SK-N-SH (cell line): ENCODE measurements around the gene DSC3. TPM values are rescaled to one million over a fixed set of nuclear protein-coding genes. Genes with fewer than 3 reads are reported as not detected.

ENCODE experiments used
- CTCF ChIA-PET: fragments of 300-600, 350-600 bp; formaldehyde crosslinking; extraction: SDS; loops from one replicate; lab custom pipeline; 2021; lab: Yijun Ruan, JAX
- POLR2A ChIA-PET: fragments of 350-600 bp; sonication (Branson Sonifier 250); formaldehyde crosslinking; extraction: SDS; loops from one replicate; lab custom pipeline; 2020; ENCODE audit warnings: antibody characterized with exemption, inconsistent platforms; lab: Yijun Ruan, JAX
- DNase-seq: peaks from one replicate; pipeline ENCODE4 v3.0.0; 2012
- H2AFZ ChIP-seq: fragments of 200-600 bp; sonication (generic); 2 replicates; pipeline ENCODE4 v1.8.1; 2016; ENCODE audit warnings: antibody characterized with exemption, mild to moderate bottlenecking, low read depth
- H3F3A ChIP-seq: fragments of 200-600 bp; sonication (generic); replicated peaks from 2 replicates; pipeline ENCODE3; 2016; ENCODE audit warnings: antibody characterized with exemption, mild to moderate bottlenecking; ENCODE audit not compliant: insufficient read depth
- H3K27ac ChIP-seq, 2 experiments: fragments of 200-500 bp in 1 of 2; fragments of 200-600 bp in 1 of 2; sonication (Bioruptor generic) in 1 of 2; sonication (generic), shearing (Covaris generic) in 1 of 2; 2 replicates each; pipeline versions ENCODE4 v1.5.1 to v1.6.1; 2014 to 2016; ENCODE audit warnings: low read depth in 2 of 2, inconsistent platforms in 1 of 2, low read length in 1 of 2, mild to moderate bottlenecking in 1 of 2, mixed read lengths in 1 of 2
- H3K27me3 ChIP-seq: fragments of 200-600 bp; sonication (generic), shearing (Covaris generic); 2 replicates; pipeline ENCODE4 v1.6.1; 2016; ENCODE audit warnings: mixed run types; ENCODE audit not compliant: insufficient read depth
- H3K36me3 ChIP-seq, 2 experiments: fragments of 200-500 bp in 1 of 2; fragments of 200-600 bp in 1 of 2; sonication (Bioruptor generic) in 1 of 2; sonication (generic) in 1 of 2; replicated peaks in 1 of 2; 2 replicates each; pipeline versions ENCODE3 to v1.5.1; 2014 to 2016; ENCODE audit warnings: low read length in 1 of 2, mild to moderate bottlenecking in 1 of 2; ENCODE audit not compliant: insufficient read depth in 2 of 2, control insufficient read depth in 1 of 2
- H3K4me1 ChIP-seq, 2 experiments: fragments of 200-500 bp in 1 of 2; fragments of 200-600 bp in 1 of 2; sonication (Bioruptor generic) in 1 of 2; sonication (generic), shearing (Covaris generic) in 1 of 2; 2 replicates each; pipeline versions ENCODE4 v1.5.1 to v1.6.1; 2014 to 2016; ENCODE audit warnings: low read depth in 1 of 2, low read length in 1 of 2, mixed run types in 1 of 2; ENCODE audit not compliant: insufficient read depth in 2 of 2, control insufficient read depth in 1 of 2
- H3K4me2 ChIP-seq: fragments of 200-600 bp; sonication (generic), shearing (Covaris generic); 2 replicates; pipeline ENCODE4 v1.6.1; 2017; ENCODE audit warnings: mixed run types
- H3K4me3 ChIP-seq, 2 experiments: fragments of 200-500 bp in 1 of 2; fragments of 200-600 bp in 1 of 2; sonication (Bioruptor generic) in 1 of 2; sonication (generic), shearing (Covaris generic) in 1 of 2; 2 replicates each; pipeline versions ENCODE4 v1.5.1 to v1.8.1; 2014 to 2016; ENCODE audit warnings: low read depth in 2 of 2, inconsistent platforms in 1 of 2, low read length in 1 of 2, mild to moderate bottlenecking in 1 of 2, mixed read lengths in 1 of 2, moderate library complexity in 1 of 2
- H3K79me2 ChIP-seq: fragments of 200-600 bp; sonication (generic); 2 replicates; pipeline ENCODE4 v1.8.1; 2017; ENCODE audit warnings: mild to moderate bottlenecking; ENCODE audit not compliant: insufficient read depth
- H3K9ac ChIP-seq: fragments of 200-600 bp; sonication (generic); 2 replicates; pipeline ENCODE4 v1.6.1; 2017; ENCODE audit warnings: mixed run types
- H3K9me2 ChIP-seq: fragments of 200-600 bp; sonication (generic); 2 replicates; pipeline ENCODE4 v1.6.1; 2017; ENCODE audit warnings: mixed run types
- H3K9me3 ChIP-seq: fragments of 200-600 bp; sonication (generic); 2 replicates; pipeline ENCODE4 v1.6.1; 2017; ENCODE audit warnings: mixed run types, mild to moderate bottlenecking, moderate library complexity
- H4K20me1 ChIP-seq: fragments of 200-600 bp; sonication (generic); 2 replicates; pipeline ENCODE4 v1.6.1; 2017; ENCODE audit warnings: mild to moderate bottlenecking, mixed run types; ENCODE audit not compliant: insufficient read depth
- CHD2 ChIP-seq: fragments of 150-350 bp; IDR thresholded peaks from 2 replicates; pipeline ENCODE4 v1.6.1; 2018; ENCODE audit warnings: low read length; ENCODE audit not compliant: partially characterized antibody
- ELF1 ChIP-seq: IDR thresholded peaks from 2 replicates; pipeline ENCODE4 v1.4.0; 2012
- EZH2phosphoT487 ChIP-seq: fragments of 200-600 bp; sonication (generic); IDR thresholded peaks from 2 replicates; pipeline ENCODE4 v1.6.1; 2017; ENCODE audit warnings: low read depth, mixed run types, mild to moderate bottlenecking, antibody characterized with exemption, moderate library complexity, borderline replicate concordance
- FOSL2 ChIP-seq: IDR thresholded peaks from 2 replicates; pipeline ENCODE4 v1.4.0; 2012; ENCODE audit warnings: low read depth, mild to moderate bottlenecking, moderate library complexity, borderline replicate concordance
- FOXM1 ChIP-seq: IDR thresholded peaks from 2 replicates; pipeline ENCODE4 v1.4.0; 2012; ENCODE audit warnings: low read depth, mild to moderate bottlenecking
- GABPA ChIP-seq: IDR thresholded peaks from 2 replicates; pipeline ENCODE4 v1.4.0; 2012; ENCODE audit warnings: low read depth, mild to moderate bottlenecking
- JUND ChIP-seq: IDR thresholded peaks from 2 replicates; pipeline ENCODE4 v1.4.0; 2012
- MEF2A ChIP-seq: IDR thresholded peaks from 2 replicates; pipeline ENCODE4 v1.4.0; 2012; ENCODE audit warnings: low read depth, borderline replicate concordance
- RAD21 ChIP-seq: IDR thresholded peaks from 2 replicates; pipeline ENCODE4 v1.6.1; 2012; ENCODE audit warnings: mild to moderate bottlenecking, low read length
- RXRA ChIP-seq: IDR thresholded peaks from 2 replicates; pipeline ENCODE4 v1.4.0; 2012; ENCODE audit warnings: low read depth, mild to moderate bottlenecking, borderline replicate concordance
- SIN3A ChIP-seq: IDR thresholded peaks from 2 replicates; pipeline ENCODE4 v1.6.1; 2012; ENCODE audit warnings: low read depth, mild to moderate bottlenecking, low read length, moderate library complexity, borderline replicate concordance
- SMC3 ChIP-seq: IDR thresholded peaks from 2 replicates; pipeline ENCODE4 v1.6.1; 2012; ENCODE audit warnings: low read depth, low read length, improper control_type of control experiment
- WGBS: methylation state at CpG from one replicate; pipeline ENCODE4 v1.1.6; 2017; ENCODE audit warnings: low lambda C conversion rate; 5-methylcytosine and 5-hydroxymethylcytosine counted together
- polyA plus RNA-seq, 3 experiments: library from polyadenylated mRNA; depleted of rRNA; stranded (reverse); fragments of >200 nt; gene quantifications; 2 replicates each; pipeline ENCODE4 v1.2.3, GENCODE V29; 2012
- TF ChIP-seq, protein P1 (sequence below): fragments of 150-350 bp; IDR thresholded peaks from 2 replicates; pipeline ENCODE4 v1.6.1; 2017; ENCODE audit warnings: antibody characterized with exemption, low read length, low read depth, borderline replicate concordance
- TF ChIP-seq, protein P2 (sequence below): IDR thresholded peaks from 2 replicates; pipeline ENCODE4 v1.4.0; 2012; ENCODE audit warnings: low read depth, borderline replicate concordance
- TF ChIP-seq, protein P3 (sequence below): IDR thresholded peaks from 2 replicates; pipeline ENCODE4 v1.6.1; 2012; ENCODE audit warnings: mild to moderate bottlenecking, low read depth, low read length, moderate library complexity
- TF ChIP-seq, protein P4 (sequence below): fragments of 200-600 bp; sonication (generic); IDR thresholded peaks from 2 replicates; pipeline ENCODE4 v1.6.1; 2017; ENCODE audit warnings: antibody characterized with exemption, mild to moderate bottlenecking, moderate library complexity

DSC3 gene
- polyA plus RNA-seq, 1 of the 3 experiments (the other 2 are of a cell fraction), result not detected

DNA sequence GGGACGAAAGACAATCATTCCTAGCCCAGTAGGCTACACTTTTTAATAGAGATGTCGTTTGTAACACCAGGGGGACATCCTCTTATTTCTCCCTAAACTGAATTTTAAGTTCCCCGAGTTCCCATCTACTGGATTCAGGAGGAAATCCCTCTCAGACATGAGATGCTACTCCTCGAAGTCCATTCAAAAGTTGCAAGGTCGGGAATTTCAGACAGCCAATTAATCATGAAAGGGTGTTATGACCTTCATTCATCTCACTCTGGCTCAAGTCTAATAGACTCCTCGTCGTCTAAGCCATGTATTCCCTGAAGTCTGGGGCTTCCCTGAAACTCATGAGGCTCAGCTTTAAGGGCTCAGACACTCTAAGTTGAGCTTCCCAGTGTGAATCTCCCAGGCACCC lies 1.2 kb upstream of the DSC3 start:
- Histone ChIP-seq H3K9me2 (no peaks in the 10 kb centered on the region), H3K27me3 (peaks cover 35% of the 10 kb centered on the region), H3K9me3 (no peaks in the 10 kb centered on the region), H3K4me3 (no peak overlapping the region), H3K79me2 (no peaks in the 10 kb centered on the region), H3F3A (no peaks in the 10 kb centered on the region), H3K36me3 (no peaks in the 10 kb centered on the region), H3K9ac (no peak overlapping the region), H3K4me2 (no peak overlapping the region), H3K4me1 (no peaks in the 10 kb centered on the region), H3K27ac (no peak overlapping the region), H4K20me1 (no peaks in the 10 kb centered on the region), H2AFZ (no peak overlapping the region)
- no peak for DNase-seq
- WGBS, result 6% methylated on average over 7 of the region's 7 CpGs
- POLR2A ChIA-PET, result no interaction called here
- TF ChIP-seq FOSL2 (no peak), CHD2 (no peak), ELF1 (no peak), JUND (no peak), MEF2A (no peak), FOXM1 (no peak), EZH2phosphoT487 (no peak), SMC3 (no peak), RAD21 (no peak), RXRA (no peak), SIN3A (no peak), GABPA (no peak)
- TF ChIP-seq, protein P1, sequence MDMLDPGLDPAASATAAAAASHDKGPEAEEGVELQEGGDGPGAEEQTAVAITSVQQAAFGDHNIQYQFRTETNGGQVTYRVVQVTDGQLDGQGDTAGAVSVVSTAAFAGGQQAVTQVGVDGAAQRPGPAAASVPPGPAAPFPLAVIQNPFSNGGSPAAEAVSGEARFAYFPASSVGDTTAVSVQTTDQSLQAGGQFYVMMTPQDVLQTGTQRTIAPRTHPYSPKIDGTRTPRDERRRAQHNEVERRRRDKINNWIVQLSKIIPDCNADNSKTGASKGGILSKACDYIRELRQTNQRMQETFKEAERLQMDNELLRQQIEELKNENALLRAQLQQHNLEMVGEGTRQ, result no peak
- TF ChIP-seq, protein P2, sequence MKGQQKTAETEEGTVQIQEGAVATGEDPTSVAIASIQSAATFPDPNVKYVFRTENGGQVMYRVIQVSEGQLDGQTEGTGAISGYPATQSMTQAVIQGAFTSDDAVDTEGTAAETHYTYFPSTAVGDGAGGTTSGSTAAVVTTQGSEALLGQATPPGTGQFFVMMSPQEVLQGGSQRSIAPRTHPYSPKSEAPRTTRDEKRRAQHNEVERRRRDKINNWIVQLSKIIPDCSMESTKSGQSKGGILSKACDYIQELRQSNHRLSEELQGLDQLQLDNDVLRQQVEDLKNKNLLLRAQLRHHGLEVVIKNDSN, result no peak
- TF ChIP-seq, protein P3, sequence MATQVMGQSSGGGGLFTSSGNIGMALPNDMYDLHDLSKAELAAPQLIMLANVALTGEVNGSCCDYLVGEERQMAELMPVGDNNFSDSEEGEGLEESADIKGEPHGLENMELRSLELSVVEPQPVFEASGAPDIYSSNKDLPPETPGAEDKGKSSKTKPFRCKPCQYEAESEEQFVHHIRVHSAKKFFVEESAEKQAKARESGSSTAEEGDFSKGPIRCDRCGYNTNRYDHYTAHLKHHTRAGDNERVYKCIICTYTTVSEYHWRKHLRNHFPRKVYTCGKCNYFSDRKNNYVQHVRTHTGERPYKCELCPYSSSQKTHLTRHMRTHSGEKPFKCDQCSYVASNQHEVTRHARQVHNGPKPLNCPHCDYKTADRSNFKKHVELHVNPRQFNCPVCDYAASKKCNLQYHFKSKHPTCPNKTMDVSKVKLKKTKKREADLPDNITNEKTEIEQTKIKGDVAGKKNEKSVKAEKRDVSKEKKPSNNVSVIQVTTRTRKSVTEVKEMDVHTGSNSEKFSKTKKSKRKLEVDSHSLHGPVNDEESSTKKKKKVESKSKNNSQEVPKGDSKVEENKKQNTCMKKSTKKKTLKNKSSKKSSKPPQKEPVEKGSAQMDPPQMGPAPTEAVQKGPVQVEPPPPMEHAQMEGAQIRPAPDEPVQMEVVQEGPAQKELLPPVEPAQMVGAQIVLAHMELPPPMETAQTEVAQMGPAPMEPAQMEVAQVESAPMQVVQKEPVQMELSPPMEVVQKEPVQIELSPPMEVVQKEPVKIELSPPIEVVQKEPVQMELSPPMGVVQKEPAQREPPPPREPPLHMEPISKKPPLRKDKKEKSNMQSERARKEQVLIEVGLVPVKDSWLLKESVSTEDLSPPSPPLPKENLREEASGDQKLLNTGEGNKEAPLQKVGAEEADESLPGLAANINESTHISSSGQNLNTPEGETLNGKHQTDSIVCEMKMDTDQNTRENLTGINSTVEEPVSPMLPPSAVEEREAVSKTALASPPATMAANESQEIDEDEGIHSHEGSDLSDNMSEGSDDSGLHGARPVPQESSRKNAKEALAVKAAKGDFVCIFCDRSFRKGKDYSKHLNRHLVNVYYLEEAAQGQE, result no peak
- TF ChIP-seq, protein P4, sequence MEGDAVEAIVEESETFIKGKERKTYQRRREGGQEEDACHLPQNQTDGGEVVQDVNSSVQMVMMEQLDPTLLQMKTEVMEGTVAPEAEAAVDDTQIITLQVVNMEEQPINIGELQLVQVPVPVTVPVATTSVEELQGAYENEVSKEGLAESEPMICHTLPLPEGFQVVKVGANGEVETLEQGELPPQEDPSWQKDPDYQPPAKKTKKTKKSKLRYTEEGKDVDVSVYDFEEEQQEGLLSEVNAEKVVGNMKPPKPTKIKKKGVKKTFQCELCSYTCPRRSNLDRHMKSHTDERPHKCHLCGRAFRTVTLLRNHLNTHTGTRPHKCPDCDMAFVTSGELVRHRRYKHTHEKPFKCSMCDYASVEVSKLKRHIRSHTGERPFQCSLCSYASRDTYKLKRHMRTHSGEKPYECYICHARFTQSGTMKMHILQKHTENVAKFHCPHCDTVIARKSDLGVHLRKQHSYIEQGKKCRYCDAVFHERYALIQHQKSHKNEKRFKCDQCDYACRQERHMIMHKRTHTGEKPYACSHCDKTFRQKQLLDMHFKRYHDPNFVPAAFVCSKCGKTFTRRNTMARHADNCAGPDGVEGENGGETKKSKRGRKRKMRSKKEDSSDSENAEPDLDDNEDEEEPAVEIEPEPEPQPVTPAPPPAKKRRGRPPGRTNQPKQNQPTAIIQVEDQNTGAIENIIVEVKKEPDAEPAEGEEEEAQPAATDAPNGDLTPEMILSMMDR, result no peak
- CTCF ChIA-PET, result no interaction called here
